HL-60/S4 treated with phorbol 12-myristate 13-acetate at 8.2 ng/mL for 4 days and 3 days (cell line): ENCODE results near the gene CEP170.

ENCODE experiments used
- in situ Hi-C: fragments of 300-500 bp; cut with MboI; formaldehyde crosslinking; loops from 2 replicates; pipeline ENCODE4 v1.15.0; 2022; ENCODE audit warnings: low sequenced_read_pairs

CEP170 gene

GRCh38 chr1:243254927-243255790, at the start of gene CEP170:
TSS of gene CEP170 (minus strand) at chr1:243255281. CDS start at chr1:243225280, 30,001 bp downstream.
- in situ Hi-C loops = no loop called here

DNA sequence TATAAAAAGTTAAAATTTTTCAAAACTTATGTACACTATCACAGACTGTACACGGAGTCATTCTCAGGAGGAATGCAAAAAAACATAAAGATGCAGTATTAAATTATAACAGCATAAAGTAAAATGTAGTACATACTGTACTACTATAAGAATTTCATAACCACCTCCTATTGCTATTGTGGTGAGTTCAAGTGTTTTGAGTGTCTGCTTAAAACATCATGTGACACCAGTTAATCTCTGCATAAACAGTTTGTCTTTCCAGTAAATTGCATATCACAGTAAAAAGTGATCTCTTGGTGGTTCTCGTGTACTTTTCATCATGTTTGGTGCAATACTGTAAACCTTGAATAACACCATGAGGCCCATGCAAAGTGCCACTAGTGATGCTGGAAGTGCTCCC, 46.0 kb upstream of the CEP170 start:
- in situ Hi-C loops = no loop called here

DNA sequence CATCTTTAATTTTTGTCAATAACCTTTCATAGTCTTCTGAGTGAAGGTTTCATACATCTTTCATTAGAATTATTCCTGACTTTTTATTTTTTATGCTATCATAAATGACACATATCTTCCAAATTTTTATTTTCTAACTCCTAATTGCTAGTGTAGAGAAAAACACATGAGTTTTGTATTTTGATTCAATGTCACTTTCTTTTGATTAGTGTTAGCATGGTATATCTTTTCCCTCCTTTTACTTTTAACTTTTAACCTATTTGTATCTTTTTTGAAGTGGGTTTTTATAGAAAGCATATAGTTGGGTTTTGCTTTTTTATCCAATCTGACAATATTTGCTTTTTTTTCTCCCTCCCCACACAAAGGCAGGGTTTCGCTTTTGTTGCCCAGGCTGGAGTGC, 44.0 kb upstream of the CEP170 start:
- in situ Hi-C loops = no loop called here

DNA sequence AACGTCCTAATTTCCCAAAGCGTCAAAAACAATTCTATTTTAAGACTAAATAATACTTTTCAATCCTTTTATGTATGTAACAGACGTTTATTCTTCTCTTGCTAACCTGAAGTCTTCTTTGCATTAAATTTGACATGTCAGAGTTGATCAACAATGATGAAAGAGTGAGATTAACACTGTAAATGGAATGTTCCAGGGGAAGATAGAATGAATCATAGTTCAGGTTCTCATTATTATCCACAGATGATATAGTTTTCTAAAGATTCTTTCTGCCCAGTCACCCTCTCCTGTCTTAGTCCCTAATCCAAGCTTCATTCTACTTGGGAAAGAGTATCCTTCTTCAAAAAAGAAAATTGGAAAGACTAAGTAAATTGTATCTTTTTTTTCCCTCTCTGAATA, 39.6 kb upstream of the CEP170 start:
- in situ Hi-C loops = no loop called here

DNA sequence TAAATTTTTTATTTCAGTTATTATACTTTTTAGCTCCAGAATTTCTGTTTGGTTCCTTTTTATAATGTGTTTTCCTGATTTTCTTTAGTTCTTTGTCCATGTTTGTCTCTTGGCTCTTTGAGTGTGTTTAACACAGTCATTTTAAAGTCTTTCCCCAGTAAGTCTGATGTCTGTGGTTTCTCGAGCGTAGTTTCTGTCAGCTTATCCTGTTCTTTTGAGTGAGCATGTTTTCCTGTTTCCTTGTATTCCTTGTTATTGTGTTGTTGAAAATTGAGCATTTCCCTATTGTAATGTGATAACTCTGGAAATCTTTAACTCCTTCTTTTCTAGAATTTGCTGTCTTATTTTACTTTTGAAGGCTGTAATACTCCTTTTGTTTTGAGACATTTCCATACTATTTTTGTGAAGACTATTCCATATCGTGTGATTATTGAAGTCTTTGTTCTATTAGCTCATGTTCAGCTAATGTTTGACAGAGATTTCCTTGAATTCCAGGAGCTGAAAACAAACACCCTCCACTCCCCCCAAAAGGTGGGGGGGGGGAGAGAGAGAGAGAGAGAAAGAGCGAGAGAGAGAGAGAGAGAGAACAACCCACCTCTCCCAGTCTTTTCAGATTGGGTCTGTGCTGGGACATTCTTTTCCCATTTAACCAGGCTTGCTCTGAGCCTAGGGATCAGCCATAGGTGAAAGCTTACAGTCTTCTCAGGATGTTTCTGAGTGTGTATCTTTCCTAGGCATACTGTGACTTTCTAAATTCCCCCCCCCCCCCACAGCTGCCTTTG, 39.1 kb upstream of the CEP170 start:
- in situ Hi-C loops = no loop called here

DNA sequence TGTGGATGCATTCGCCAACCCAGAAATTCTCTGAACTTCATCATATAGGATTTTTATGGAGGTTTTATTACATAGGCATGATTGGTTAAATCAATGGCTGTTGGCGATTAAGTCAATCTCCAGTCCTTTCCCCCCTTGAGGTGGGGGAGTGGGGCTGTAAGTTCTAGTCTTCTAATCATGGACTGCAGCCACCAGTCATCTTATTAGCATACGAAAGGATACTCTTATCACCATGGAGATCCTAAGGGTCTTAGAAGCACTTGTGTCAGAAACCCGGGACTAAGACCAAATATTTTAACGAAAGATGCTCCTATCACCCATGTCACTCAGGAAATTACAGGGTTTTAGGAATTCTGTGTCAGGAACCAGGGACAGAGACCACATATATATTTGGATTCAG, 37.0 kb upstream of the CEP170 start:
- in situ Hi-C loops = no loop called here

- in situ Hi-C loops = no loop called here
Observed at GRCh38 chr1:243291292-243291691, 36.2 kb upstream of the CEP170 start.

DNA sequence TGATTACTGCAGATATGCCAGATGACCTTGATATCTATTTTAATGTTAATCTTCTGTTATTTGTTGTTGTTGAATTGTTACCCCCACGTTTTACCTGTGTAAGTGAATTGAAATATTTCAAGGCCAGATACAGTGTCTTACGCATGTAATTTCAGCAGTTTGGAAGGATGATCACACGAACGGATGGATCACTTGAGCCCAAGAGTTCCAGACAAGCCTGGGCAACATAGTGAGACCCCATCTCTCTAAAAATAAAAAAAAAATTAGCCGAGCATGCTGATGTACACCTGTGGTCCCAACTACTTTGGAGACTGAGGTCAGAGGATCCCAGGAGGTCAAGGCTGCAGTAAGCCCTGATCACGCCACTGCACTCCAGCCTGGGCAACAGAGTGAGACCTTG, 33.0 kb upstream of the CEP170 start:
- in situ Hi-C loops = no loop called here

DNA sequence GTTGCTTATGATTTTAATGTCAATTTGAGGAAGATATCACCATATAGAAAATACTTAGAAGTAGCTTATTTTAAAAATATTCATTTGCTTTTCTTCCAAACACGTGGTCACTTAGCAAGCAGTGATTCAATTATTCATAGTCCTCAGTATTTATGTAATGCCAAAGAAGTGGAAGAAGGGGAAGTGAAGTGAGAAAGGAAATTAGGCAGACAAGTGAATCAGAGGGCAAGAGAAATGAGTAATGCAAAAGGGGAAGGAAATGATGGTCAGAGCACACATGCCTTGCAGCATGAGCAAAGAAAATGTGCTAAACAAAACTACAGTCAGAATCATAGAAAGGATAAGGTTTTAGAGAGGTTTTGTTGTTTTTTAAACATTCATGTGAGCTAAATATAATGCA, 32.6 kb upstream of the CEP170 start:
- in situ Hi-C loops = no loop called here

DNA sequence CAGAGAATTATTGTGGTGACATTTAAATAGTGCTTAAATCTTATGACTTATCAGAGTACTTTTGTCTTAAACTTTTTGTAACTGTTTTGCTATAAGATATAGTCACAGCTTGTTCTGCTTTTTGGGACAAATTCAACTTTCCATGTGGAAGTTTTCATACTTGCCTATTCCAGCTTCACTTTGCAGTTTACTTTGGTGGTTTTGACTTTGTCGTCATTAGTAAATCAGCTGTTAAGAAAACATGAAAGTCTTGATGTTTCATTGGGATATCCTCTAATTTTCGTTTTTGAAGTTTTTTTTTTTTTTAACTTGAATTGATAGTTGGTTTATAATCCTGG, 32.0 kb upstream of the CEP170 start:
- in situ Hi-C loops = no loop called here

DNA sequence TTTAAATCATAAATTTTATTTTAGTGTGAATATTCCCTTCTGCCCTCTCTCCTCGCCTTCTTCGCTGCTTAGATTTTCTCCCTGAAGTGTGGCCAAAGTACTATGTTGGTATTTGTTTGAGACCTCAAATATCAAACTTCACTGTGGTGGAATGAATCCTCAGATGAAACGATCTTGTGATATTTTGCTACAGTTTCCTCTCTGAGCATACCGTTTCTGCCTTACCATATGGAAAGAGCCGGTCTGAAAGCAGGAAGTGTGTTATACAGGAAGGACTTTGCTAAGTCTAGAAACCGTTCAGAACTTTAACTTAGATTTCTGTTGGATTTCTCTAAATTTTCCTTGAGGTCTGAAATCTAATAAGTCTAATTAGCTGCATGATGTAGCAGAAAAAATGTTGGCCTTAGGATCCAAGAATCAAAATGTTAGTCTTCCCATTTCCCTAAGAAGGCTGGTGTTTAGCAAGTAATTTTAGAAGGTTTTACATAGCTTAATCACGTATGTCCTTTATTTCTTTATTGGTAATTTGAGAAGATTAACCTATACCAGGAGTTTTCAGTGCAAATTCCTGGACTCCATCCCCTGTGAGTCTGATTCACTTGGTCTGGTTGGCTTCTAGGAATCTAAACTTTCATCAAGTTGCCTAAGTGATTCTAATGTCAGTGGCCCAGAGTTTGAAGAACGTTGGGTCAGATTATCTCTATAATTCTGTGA, 31.5 kb upstream of the CEP170 start:
- in situ Hi-C loops = no loop called here

- in situ Hi-C loops = no loop called here
Observed at GRCh38 chr1:243281672-243282071, 26.6 kb upstream of the CEP170 start.

DNA sequence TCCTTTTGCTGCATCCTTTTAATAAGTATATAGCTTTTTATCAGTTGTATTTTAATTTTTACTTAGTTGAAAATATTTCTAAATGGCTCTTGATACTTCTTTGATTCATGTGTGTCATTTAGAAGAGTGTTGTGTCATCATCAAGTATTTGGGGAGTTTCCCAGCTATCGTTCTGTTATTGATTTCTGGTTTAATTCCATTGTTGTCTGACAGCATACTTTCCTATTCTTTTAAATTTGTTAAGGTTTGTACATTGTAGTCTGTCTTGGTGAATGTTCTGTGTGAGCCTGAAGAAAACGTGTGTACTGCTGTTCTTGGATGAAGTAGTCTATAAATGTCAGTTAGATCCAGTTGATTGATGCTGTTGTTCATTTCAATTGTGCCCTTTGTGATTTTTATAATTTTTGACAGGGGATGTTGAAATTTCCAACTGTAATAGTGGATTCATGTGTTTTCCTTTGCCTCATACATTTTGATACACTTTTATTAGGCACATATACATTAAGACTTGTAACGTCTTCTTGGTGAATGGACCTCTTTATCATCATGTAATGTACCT, 25.6 kb upstream of the CEP170 start:
- in situ Hi-C loops = no loop called here

- in situ Hi-C loops = no loop called here
Observed at GRCh38 chr1:243275316-243275715, 20.2 kb upstream of the CEP170 start.

DNA sequence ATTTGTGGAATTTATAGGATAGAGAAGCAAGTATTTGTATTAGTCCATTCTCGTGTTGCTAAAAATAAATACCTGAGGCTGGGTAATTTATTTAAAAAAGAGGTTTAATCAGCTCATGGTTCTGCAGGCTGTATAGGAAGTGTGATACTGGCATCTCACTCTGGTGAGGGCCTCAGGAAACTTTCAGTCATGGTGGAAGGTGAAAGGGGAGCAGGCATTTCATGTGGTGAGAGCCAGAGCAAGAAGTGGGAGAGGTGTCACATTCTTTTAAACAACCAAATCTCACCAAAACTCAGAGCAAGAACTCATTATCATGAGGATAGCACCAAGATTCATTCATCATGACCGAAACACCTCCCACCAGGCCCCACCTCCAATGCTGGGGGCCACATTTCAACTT, 18.9 kb upstream of the CEP170 start:
- in situ Hi-C loops = no loop called here

DNA sequence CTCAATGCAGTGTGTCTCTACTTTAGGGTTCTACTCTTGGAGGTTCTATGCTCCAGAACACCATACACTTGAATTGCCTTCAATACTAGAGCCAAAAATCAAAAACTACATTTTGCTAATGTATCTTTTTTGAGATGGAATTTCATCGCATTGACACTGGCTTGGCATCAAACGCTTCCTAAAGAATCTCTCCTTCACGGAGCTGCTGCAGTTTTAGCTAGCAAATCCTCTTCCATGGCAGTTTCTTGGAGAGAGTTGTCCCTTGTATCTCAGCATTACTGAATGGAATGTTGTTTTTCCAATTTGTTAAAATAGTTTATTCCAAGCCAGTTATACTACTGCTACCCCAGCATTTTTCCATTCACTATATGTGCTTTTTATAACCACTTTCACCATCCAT, 18.4 kb upstream of the CEP170 start:
- in situ Hi-C loops = no loop called here

DNA sequence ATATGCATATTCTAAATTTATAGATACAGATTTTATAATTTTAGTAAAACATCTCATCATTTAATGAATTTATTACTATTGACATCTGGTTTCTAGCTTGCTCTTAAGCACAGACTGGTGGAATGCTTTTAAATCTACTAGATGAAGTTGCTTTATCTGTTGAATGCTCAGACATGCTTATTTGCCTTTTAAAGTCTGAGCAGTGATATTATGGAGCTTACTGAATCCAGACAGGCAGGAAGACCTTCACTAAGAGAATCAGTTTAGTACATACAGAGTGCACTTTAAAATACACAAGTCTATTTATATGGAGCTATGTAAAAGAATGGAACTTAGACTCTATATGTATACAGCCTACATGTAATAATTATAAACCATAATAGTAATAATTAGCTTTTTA, 17.3 kb upstream of the CEP170 start:
- in situ Hi-C loops = no loop called here

DNA sequence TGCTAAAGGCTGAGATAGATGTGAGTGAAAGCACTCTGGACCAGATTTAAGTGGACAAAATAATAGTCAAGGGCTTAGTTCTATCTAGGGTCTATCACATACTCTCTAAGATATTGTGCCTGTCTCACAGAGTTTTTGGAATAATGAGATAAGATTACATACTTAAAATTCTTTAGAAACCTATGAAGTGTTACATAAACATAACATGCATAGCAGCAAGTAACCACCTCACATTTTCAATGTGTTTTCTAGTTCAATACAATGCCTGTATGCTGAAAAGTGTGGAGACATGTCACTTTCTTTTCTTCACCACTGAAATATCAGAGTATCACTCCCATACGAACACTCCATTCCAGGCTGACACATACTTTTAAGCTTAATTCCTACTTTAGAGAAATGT, 16.9 kb upstream of the CEP170 start:
- in situ Hi-C loops = no loop called here

DNA sequence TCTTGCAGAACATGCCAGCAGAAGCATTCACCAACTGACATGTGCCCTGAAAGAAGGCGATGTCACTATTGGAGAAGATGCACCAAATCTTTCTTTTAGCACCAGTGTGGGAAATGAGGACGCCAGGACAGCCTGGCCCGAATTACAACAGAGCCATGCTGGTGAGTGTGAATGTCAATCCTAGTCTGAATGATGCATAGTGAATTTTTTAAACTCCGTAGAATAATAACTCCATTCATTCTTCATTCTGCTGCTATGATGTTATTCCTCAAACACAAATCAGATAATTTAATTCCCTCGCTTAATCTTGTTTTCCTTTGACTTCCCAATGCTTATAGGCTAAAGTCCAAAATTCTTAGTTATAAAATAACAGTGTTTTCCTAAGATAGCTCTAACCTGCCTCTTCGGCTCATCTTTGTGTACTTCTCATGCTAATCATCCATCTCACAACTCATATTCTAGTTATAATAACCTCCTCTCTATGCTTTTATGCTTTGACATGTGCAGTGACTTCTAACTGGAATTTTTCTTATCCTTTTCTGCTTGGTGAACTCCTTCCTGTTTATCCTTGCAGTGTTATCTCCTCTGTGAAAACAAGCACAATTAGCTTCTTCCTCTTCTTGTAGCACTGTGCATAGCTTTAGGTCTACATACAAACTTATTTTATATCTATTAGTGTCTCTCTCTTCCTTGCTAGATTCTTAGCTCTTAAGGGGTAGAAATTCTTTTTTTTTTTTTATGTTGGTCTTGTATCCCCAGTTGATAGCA, 15.2 kb upstream of the CEP170 start:
- in situ Hi-C loops = no loop called here

GRCh38 chr1:243269461-243269801, 14.3 kb upstream of the CEP170 start:
- in situ Hi-C loops = no loop called here
